Measurements from ENCODE around the gene FTCD. TPM values are rescaled to one million over a fixed set of nuclear protein-coding genes. Genes with fewer than 3 reads are reported as not detected.

FTCD gene
- total and polyA plus RNA-seq, 5 donors, result 1.00 to 3.5 (median 1.8) TPM

DNA sequence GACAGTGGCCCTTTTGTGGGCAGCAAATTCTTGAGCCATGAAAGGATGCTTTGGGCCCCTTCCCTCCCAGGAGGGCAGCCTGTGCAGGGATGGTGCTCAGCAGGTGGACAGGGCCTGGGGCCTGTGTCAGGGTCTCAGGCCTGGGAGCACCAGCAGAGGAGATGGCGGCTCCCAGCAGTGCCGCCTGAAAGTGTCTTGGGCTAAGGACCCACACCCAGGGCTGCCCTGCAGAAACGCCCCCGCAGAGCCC lies 23.9 kb downstream of the FTCD start:
- Histone ChIP-seq H3K27ac (ENCODE audit: low read length) (no peak overlapping the region), H3K9me3 (ENCODE audit: control insufficient read depth, low read length) (no peaks in the 10 kb centered on the region), H3K4me3 (ENCODE audit: low read length) (no peak overlapping the region), H3K27me3 (ENCODE audit: control insufficient read depth, insufficient read depth) (no peaks in the 10 kb centered on the region), H3K4me1 (ENCODE audit: control insufficient read depth, insufficient read depth, low read length) (no peaks in the 10 kb centered on the region)
- ATAC-seq, result peak; percentile 1 to 3
- DNase-seq, result peak in 1 of 3 donors; percentile 54
- WGBS, result 89% methylated on average over 4 of the region's 4 CpGs
- intact Hi-C loops (cut with DNase I), result no loop called here

DNA sequence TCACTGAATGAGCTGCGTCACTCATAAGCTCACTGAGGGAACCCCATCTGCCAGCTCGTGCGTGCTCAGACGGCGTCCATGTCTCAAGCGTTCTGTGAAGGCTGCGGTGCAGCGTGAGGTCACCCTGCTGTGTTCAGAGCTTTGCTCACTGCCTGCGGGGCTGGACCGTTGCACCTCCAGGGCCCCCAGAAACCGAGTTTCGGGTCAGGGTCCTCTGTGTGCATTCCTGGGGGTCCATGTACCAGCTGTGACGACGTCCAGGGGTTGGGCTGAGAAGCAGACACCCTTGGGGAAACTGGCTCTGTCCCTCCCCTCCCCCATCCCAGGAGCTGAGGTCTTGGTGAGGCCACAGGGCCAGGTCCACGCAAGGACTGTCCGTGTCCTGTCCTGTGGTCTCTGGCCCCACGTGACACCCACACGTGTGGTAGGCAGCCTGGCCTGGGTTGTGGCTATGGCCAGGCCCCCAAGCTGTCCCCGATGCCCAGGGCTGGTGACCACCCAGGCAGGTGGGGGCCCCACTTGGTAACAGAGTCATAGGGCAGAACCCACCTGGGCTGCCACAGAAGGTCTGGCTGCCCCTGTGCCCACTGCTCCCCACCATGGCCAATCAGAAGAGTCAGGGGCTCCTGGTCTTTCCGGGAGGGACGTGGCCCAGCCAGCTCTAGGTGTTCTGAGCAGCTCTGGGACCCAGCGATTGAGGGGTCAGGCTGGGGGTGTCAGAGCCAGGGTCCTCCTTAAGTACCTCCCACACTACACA lies 24.4 kb downstream of the FTCD start:
- no peak overlapping the region for H3K27ac ChIP-seq (ENCODE audit: low read length)
- 61% methylated on average over 22 of the region's 22 CpGs for WGBS
- H3K27me3 ChIP-seq (ENCODE audit: control insufficient read depth, insufficient read depth), result no peaks in the 10 kb centered on the region
- ATAC-seq (peak; percentile 6 to 12), DNase-seq (peak; percentile 52 to 77 (median 60))
- intact Hi-C loops (cut with DNase I), result no loop called here
- H3K4me3 ChIP-seq (ENCODE audit: low read length), result no peak overlapping the region
- no peaks in the 10 kb centered on the region for H3K4me1 ChIP-seq (ENCODE audit: control insufficient read depth, insufficient read depth, low read length)
- H3K9me3 ChIP-seq (ENCODE audit: control insufficient read depth, low read length), result no peaks in the 10 kb centered on the region

GRCh38 chr21:46129846-46130651 lies 25.3 kb downstream of the FTCD start:
- no peak overlapping the region for H3K4me3 ChIP-seq (ENCODE audit: low read length)
- no peaks in the 10 kb centered on the region for H3K27me3 ChIP-seq (ENCODE audit: control insufficient read depth, insufficient read depth)
- no peak for ATAC-seq
- peak; percentile 22 to 64 (median 60) for DNase-seq
- no peak overlapping the region for H3K27ac ChIP-seq (ENCODE audit: low read length)
- H3K4me1 ChIP-seq (ENCODE audit: control insufficient read depth, insufficient read depth, low read length), result no peaks in the 10 kb centered on the region
- no peaks in the 10 kb centered on the region for H3K9me3 ChIP-seq (ENCODE audit: control insufficient read depth, low read length)
- WGBS, result 80% methylated on average over 27 of the region's 27 CpGs
- intact Hi-C loops (cut with DNase I), result no loop called here

DNA sequence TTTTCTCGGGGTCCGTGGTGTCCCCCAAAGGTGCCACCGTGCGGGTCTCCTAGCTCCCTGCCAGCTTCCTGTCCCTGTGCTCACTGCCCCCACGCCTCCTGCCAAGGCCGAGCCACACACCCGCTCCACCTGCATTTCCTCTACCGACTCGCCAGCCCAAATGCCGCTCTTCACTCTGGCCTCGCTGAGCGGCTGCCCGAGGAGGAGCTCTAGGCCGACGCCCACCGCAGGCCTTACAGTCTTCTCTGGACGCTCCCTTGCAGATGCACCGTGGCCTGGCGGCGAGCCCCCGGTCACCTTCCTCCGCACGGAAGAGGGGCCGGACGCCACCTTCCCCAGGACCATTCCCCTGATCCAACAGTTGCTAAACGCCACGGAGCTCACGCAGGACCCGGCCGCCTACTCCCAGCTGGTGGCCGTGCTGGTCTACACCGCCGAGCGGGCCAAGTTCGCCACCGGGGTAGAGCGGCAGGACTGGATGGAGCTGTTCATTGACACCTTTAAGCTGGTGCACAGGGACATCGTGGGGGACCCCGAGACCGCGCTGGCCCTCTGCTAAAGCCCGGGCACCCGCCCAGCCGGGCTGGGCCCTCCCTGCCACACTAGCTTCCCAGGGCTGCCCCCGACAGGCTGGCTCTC lies 26.3 kb downstream of the FTCD start:
- H3K27ac ChIP-seq (ENCODE audit: low read length), result no peak overlapping the region
- H3K9me3 ChIP-seq (ENCODE audit: control insufficient read depth, low read length), result no peaks in the 10 kb centered on the region
- no peaks in the 10 kb centered on the region for H3K27me3 ChIP-seq (ENCODE audit: control insufficient read depth, insufficient read depth)
- intact Hi-C loops (cut with DNase I), result no loop called here
- no peak overlapping the region for H3K4me3 ChIP-seq (ENCODE audit: low read length)
- ATAC-seq, result no peak
- no peaks in the 10 kb centered on the region for H3K4me1 ChIP-seq (ENCODE audit: control insufficient read depth, insufficient read depth, low read length)
- WGBS, result 85% methylated on average over 45 of the region's 45 CpGs
- peak; percentile 39 to 74 (median 57) for DNase-seq

DNA sequence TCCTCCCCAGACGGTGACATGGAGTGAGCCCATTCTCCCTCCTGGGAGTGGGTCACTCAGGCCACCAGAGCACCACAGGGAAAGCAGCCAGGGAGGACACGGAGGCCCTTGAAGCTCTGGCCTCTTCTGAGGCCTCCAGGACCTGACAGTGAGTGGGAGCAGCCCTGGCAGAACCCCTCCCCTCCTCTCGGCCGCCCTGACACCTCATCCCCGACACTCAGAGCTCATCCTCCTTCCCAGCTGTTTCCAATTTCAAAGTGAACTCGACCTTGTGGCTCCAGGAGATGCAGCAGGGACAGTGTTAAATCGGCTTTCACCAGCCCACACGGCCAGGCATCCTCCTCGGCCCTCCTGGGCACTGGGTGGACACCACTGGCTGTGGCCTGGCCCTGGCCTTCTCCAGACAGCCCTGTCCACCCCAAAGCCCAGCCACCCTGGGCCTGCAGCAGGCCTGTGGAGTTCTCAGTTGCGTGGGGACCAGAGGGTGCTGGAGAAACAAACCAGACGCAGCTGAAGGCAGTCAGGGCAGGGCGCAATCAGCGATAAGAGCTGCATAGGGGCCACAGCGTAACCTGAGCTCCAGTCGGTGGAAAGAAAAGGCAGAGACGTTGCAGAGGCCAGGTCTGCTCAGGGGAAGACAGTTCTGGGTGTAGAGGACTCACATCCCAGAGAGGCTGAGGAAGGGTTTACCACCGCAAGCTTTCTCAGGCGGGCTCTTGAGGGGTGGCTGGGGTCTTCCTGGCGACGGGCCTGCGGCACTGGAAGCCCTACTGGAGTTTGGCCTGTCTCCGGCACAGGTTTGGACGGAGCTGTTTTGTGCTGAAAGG lies 27.1 kb downstream of the FTCD start:
- Histone ChIP-seq H3K27ac (ENCODE audit: low read length) (peak overlapping the region; percentile 5), H3K9me3 (ENCODE audit: control insufficient read depth, low read length) (no peaks in the 10 kb centered on the region), H3K27me3 (ENCODE audit: control insufficient read depth, insufficient read depth) (no peaks in the 10 kb centered on the region), H3K4me1 (ENCODE audit: control insufficient read depth, insufficient read depth, low read length) (no peaks in the 10 kb centered on the region), H3K4me3 (ENCODE audit: low read length) (no peak overlapping the region)
- intact Hi-C loops (cut with DNase I), result no loop called here
- DNase-seq (peak; percentile 32 to 71 (median 67)), ATAC-seq (peak in 1 of 2 donors; percentile 13)
- 56% methylated on average over 23 of the region's 23 CpGs for WGBS

GRCh38 chr21:46127239-46128105 lies 27.9 kb downstream of the FTCD start:
- H3K4me1 ChIP-seq (ENCODE audit: control insufficient read depth, insufficient read depth, low read length), result no peaks in the 10 kb centered on the region
- H3K27me3 ChIP-seq (ENCODE audit: control insufficient read depth, insufficient read depth), result no peaks in the 10 kb centered on the region
- DNase-seq (peak; percentile 13 to 55 (median 49)), ATAC-seq (no peak)
- intact Hi-C loops (cut with DNase I), result no loop called here
- 91% methylated on average over 40 of the region's 40 CpGs for WGBS
- no peak overlapping the region for H3K4me3 ChIP-seq (ENCODE audit: low read length)
- H3K27ac ChIP-seq (ENCODE audit: low read length), result peak overlapping the region; percentile 5
- H3K9me3 ChIP-seq (ENCODE audit: control insufficient read depth, low read length), result no peaks in the 10 kb centered on the region

DNA sequence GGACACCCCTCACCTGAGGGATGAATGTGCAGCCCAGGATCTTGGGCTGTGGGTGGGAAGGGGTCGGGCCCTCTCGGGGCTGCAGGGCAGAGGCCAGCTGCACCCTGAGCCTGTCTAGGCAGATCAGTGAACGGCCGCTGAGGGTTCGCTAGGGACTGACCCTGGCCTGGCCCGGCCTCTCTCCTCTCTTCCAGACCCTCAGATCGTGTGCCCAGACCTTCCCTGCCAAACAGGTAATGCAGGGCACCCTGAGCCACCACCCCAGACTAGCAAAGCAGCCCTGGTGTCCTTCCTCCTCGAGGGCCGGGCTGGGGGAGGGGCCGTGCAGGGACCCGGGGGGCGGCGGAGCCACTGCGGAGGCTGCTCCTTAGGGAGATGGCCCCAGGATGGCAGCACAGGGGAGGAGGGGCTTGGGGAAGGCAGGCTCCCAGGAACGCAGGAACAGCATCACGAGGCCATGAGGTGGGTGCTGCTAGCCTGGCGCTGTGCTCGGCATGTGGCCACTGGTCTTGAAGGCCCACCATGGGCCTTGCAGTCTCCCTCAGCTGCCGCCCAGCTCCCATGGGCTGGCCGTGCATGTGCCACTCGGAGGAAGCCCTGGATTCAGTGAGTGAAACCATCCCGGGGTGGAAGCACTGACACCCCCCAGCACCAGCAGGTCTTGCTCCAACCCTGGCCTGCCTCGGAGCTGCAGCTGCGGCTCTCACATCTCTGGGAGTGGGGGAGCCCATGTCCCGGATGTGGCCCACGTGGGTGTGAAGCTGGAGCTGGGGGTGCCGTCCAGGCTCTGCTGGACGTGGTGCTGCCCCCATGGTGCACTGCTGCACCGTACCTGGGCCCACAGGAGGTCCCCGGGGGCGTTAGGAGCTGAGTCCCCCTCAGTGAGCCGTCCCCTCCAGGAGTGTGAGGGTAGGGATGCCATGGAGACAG lies 28.8 kb downstream of the FTCD start:
- WGBS, result 84% methylated on average over 32 of the region's 32 CpGs
- Histone ChIP-seq H3K9me3 (ENCODE audit: control insufficient read depth, low read length) (no peaks in the 10 kb centered on the region), H3K4me1 (ENCODE audit: control insufficient read depth, insufficient read depth, low read length) (no peaks in the 10 kb centered on the region), H3K27ac (ENCODE audit: low read length) (no peak overlapping the region), H3K4me3 (ENCODE audit: low read length) (no peak overlapping the region), H3K27me3 (ENCODE audit: control insufficient read depth, insufficient read depth) (no peaks in the 10 kb centered on the region)
- intact Hi-C loops (cut with DNase I), result no loop called here
- DNase-seq, result peak; percentile 8 to 58 (median 57)
- no peak for ATAC-seq

- DNase-seq (peak; percentile 12 to 60 (median 37)), ATAC-seq (no peak)
- intact Hi-C loops (cut with DNase I), result no loop called here
- Histone ChIP-seq H3K9me3 (ENCODE audit: control insufficient read depth, low read length) (no peaks in the 10 kb centered on the region), H3K4me3 (ENCODE audit: low read length) (no peak overlapping the region), H3K4me1 (ENCODE audit: control insufficient read depth, insufficient read depth, low read length) (no peaks in the 10 kb centered on the region), H3K27ac (ENCODE audit: low read length) (no peak overlapping the region), H3K27me3 (ENCODE audit: control insufficient read depth, insufficient read depth) (no peaks in the 10 kb centered on the region)
- WGBS, result 82% methylated on average over 47 of the region's 47 CpGs
Observed at GRCh38 chr21:46125846-46126301, 29.5 kb downstream of the FTCD start.
